Measurements from ENCODE around the gene GABRR1.
A peak's percentile ranks its signal among the peaks of the same experiment; 100 is the strongest.
"Not testable (repeated sequence)": the region's sequence is repeated elsewhere in the genome, so short reads cannot be mapped to it uniquely, and the experiment has no call there.

GABRR1 gene

DNA sequence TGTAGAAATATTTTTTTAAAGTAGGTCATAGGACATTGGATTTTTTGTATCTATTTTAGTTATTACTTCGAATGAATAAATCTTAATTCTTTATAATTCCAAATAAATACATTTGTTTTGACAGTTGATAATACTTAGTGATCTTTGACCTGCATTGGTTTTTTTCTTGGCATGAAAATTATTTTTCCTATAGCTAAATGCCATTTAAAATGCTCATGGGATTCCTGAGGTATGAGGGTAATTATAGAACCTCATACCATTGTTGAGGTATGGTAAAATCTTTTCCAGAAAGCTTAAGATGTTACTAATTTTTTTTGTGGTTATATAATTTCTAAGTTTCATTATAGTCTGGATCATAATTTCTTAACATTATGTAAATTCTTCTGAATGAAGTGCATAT lies 63.0 kb downstream of the GABRR1 start:
- FAIRE-seq: peak; percentile 14

DNA sequence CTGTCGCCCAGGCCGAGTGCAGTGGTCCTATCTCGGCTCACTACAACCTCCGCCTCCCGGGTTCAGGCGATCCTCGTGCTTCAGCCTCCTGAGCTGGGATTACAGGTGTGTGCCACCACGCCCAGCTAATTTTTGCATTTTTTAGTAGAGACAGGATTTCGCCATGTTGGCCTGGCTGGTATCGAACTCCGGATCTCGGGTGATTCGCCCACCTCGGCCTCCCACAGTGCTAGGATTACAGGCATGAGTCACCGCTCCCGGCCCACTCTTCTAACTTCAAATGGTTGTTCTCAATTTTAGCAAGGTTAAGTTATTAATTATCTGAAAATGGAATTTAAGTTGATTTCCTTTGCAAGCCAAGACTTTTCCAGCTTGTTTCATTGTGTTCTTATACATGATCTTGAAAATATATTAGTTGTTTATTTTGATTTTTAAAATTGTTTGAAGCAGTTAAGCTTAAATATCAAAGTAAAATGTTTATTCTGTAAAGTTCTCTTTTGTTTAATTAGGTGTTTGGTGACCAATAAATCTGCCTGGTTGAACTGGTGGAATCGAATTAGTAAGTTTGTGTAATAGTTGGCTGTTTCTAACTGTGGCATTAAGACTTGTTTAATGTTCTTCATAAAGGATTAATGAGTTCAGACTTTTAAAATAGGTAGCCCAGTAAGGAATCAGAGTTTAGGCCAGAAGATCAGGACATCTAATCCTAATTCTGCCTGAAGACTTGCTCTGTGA lies 69.0 kb downstream of the GABRR1 start:
- FAIRE-seq: no peak

- FAIRE-seq: no peak
Measured at GRCh38 chr6:89146718-89147700, 70.1 kb downstream of the GABRR1 start.

DNA sequence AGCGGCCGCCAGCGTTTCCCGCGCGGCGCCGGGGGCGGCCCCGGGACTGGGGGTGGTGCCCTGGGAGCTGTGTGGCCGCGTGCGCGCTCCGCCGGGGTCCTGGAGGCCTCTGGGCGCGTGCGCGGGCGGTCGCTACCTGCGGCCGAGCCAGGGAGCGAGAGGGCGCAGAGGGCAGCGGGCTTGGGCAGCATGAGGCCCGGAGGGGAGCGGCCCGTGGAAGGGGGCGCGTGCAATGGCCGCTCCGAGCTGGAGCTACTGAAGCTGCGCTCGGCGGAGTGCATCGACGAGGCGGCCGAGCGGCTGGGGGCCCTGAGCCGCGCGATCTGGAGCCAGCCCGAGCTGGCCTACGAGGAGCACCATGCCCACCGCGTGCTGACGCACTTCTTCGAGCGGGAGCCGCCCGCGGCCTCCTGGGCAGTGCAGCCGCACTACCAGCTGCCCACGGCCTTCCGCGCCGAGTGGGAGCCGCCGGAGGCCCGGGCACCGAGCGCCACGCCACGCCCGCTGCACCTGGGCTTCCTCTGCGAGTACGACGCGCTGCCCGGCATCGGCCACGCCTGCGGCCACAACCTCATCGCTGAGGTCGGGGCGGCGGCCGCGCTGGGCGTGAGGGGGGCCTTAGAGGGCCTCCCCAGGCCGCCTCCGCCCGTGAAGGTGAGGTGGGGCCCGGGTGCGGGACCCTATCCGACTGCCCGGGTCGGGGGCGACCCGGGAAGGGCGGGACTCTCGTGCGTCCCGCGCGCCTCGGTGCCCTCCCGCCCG lies 71.0 kb downstream of the GABRR1 start, which contains the start of gene PM20D2:
Gene PM20D2 (plus strand): TSS at position 100 of the 762 bp plus-strand sequence. CDS start 90 bp downstream, at position 190.
- FAIRE-seq: no peak

- peak; percentile 33 for FAIRE-seq
Measured at GRCh38 chr6:89145091-89145955, 71.8 kb downstream of the GABRR1 start.

DNA sequence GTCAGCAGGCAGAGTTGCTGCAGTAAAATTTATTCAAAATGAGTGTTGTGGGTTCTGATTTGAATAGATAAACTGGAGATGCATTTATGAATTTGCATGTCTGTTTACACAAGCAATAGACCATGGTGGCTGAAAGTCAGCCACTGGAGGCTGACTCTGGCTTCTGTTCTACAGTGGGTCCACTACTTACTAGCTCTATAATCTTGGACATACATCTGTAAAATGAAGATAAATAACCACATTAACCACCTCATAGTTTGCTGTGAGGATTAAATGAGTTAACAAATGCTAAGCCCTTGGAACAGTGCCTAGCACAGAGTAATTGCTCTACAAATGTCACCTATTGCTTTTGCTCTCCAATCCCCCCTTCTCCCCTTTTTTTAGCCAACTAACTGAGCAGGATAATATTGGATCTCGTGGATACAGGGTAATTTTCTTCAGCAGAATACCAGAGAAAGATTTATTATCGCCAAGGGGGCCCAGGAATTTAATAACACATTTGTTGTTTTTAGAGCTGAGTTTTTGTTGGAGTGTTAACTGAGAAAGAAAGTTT lies 72.7 kb downstream of the GABRR1 start:
- no peak for FAIRE-seq

- no peak for FAIRE-seq
Measured at GRCh38 chr6:89140347-89141156, 76.6 kb downstream of the GABRR1 start.

- no peak for FAIRE-seq
Measured at GRCh38 chr6:89139509-89140346, 77.4 kb downstream of the GABRR1 start.

DNA sequence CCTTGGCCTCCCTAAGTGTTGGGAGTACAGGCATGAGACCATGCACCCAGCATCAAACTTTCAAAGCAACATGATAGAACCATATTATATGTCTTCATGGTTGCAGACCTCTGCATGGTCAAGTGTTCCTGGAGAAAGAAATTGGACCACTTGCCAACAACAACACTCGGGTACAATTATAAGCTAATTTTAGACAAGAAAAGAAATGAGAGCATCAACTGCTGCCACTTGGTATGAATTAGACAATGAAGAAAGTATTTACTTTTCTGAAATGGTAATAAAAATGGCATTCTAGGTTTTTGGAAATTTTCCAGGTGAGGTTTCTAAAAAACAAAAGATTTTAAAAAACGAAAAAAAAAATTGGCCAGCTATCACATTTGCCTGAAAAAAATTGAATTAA lies 79.0 kb downstream of the GABRR1 start:
- FAIRE-seq: no peak

- no peak for FAIRE-seq
Measured at GRCh38 chr6:89134723-89135122, 82.4 kb downstream of the GABRR1 start.

- no peak for FAIRE-seq
Measured at GRCh38 chr6:89133981-89134380, 83.2 kb downstream of the GABRR1 start.

DNA sequence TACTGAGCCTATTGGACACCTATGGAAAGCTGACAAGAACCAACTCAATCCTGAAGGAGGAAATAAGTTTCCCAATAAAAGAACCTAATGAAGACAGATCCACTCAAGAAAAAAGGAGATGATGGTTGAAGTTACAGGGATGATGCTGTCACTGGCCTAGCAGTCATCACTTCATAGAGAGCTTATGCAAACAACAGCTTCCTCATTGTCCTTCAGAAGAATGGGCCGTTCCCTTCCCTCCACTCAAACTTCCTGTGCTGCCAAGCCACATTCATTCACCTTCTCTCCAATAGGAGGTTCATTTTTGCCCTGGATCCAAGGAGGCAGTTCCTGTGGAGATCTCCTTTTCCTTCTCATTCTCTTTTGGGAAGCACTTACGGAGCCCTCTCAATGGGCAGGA lies 85.1 kb downstream of the GABRR1 start:
- FAIRE-seq: no peak

- FAIRE-seq: no peak
Measured at GRCh38 chr6:89131599-89131998, 85.6 kb downstream of the GABRR1 start.

GRCh38 chr6:89128256-89128671 lies 88.9 kb downstream of the GABRR1 start:
- not testable (repeated sequence) for FAIRE-seq

Data from colon (tissue), 2 donors.